Gastroesophageal sphincter (tissue), 4 donors: ENCODE data around the gene GOLPH3. TPM values are rescaled to one million over a fixed set of nuclear protein-coding genes. Genes with fewer than 3 reads are reported as not detected.

ENCODE experiments used
- ATAC-seq: fragments of 150-250 bp; one replicate; pipeline ENCODE4 v1.9.1; 2016; ENCODE audit warnings: mild to moderate bottlenecking, moderate library complexity
- H3K27ac ChIP-seq, 4 donors: fragments of 200-600 bp; sonication (generic) in 3 of 4; 1 replicate in 3 of 4; 2 replicates in 1 of 4; pipeline ENCODE4 v1.5.1; 2016 to 2019
- H3K27me3 ChIP-seq: fragments of 200-600 bp; sonication (generic); one replicate; pipeline ENCODE4 v1.5.1; 2019
- H3K36me3 ChIP-seq, 2 donors: fragments of 200-600 bp; sonication (generic); one replicate each; pipeline ENCODE4 v1.5.1; 2019; ENCODE audit warnings: control low read depth in 1 of 2
- H3K4me1 ChIP-seq, 3 donors: fragments of 200-600 bp; sonication (generic); 1 replicate in 2 of 3; 2 replicates in 1 of 3; pipeline ENCODE4 v1.5.1; 2016 to 2019; ENCODE audit warnings: control low read depth in 2 of 3
- H3K4me3 ChIP-seq, 2 donors: fragments of 200-600 bp; sonication (generic); one replicate each; pipeline ENCODE4 v1.5.1; 2019; ENCODE audit warnings: mild to moderate bottlenecking in 1 of 2, moderate library complexity in 1 of 2
- H3K9me3 ChIP-seq, 3 donors: fragments of 200-600 bp; sonication (generic); one replicate each; pipeline ENCODE4 v1.5.1; 2017 to 2019; ENCODE audit warnings: control low read depth in 2 of 3
- EP300 ChIP-seq: sonication (generic); formaldehyde crosslinking; IDR thresholded peaks from one replicate; pipeline ENCODE4 v1.6.1; 2017; ENCODE audit warnings: antibody characterized with exemption, mild to moderate bottlenecking
- POLR2A ChIP-seq, 2 donors: fragments of 450-650 bp; IDR thresholded peaks; one replicate each; pipeline ENCODE4 v1.6.1; 2017; ENCODE audit warnings: antibody characterized with exemption in 2 of 2, mild to moderate bottlenecking in 2 of 2, moderate library complexity in 1 of 2
- POLR2AphosphoS5 ChIP-seq: sonication (generic); formaldehyde crosslinking; IDR thresholded peaks from one replicate; pipeline ENCODE4 v1.6.1; 2017; ENCODE audit warnings: antibody characterized with exemption
- WGBS, 2 donors: methylation state at CpG; one replicate each; pipeline ENCODE4 v1.1.5; 2018; ENCODE audit warnings: low coverage in 1 of 2; 5-methylcytosine and 5-hydroxymethylcytosine counted together
- total RNA-seq, 4 donors: library from RNA; depleted of rRNA; stranded (reverse); fragments of >200 nt; gene quantifications; one replicate each; pipeline ENCODE4 v1.1.0, GENCODE V29; 2016
- TF ChIP-seq, protein P1 (sequence below), 4 experiments: fragments of 200-600 bp in 2 of 4; fragments of 450-650 bp in 2 of 4; sonication (generic) in 1 of 4; IDR thresholded peaks; one replicate each; pipeline ENCODE4 v1.5.1; 2017 to 2019; ENCODE audit warnings: antibody characterized with exemption in 4 of 4, mild to moderate bottlenecking in 2 of 4, moderate library complexity in 2 of 4

The GOLPH3 gene
- total RNA-seq, 4 donors from 2014 or later, result 144 to 277 (median 203) TPM

DNA sequence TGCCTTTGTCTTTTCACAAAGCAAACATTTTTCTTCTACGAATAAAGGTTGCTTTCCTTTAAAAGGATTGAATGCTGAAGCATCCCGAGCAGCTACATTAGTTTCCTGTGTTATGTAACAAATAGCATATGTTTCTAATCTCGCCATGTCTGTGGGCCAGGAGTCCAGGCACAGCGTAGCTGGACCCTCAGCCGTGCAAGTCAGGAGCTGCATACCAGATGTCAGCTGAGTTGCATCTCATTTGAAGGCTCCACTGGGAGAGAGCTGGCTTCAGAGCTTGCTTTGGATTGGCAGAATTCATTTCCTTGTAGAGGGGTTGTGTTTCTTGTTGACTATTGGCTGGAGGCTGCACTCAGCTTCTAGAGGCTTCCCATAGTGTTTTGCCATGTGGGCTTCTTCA is 16.0 kb upstream of the GOLPH3 start:
- Histone ChIP-seq H3K27ac (peak overlapping the region in 1 of 4 donors; percentile 22), H3K36me3 (no peaks in the 10 kb centered on the region), H3K27me3 (no peaks in the 10 kb centered on the region), H3K9me3 (no peaks in the 10 kb centered on the region), H3K4me1 (peaks cover 0 to 17% (median 0%) of the 10 kb centered on the region in 3 donors), H3K4me3 (no peak overlapping the region)
- no peak for TF ChIP-seq EP300
- no peak for TF ChIP-seq POLR2A (IDR thresholded peaks at IDR 0.05)
- no peak for TF ChIP-seq POLR2AphosphoS5
- TF ChIP-seq, protein P1, sequence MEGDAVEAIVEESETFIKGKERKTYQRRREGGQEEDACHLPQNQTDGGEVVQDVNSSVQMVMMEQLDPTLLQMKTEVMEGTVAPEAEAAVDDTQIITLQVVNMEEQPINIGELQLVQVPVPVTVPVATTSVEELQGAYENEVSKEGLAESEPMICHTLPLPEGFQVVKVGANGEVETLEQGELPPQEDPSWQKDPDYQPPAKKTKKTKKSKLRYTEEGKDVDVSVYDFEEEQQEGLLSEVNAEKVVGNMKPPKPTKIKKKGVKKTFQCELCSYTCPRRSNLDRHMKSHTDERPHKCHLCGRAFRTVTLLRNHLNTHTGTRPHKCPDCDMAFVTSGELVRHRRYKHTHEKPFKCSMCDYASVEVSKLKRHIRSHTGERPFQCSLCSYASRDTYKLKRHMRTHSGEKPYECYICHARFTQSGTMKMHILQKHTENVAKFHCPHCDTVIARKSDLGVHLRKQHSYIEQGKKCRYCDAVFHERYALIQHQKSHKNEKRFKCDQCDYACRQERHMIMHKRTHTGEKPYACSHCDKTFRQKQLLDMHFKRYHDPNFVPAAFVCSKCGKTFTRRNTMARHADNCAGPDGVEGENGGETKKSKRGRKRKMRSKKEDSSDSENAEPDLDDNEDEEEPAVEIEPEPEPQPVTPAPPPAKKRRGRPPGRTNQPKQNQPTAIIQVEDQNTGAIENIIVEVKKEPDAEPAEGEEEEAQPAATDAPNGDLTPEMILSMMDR (IDR thresholded peaks at IDR 0.05), result no peak
- peak; percentile 88 for ATAC-seq
- 64 to 67% methylated on average over 3 to 4 of the region's 5 CpGs for WGBS, 2 donors

DNA sequence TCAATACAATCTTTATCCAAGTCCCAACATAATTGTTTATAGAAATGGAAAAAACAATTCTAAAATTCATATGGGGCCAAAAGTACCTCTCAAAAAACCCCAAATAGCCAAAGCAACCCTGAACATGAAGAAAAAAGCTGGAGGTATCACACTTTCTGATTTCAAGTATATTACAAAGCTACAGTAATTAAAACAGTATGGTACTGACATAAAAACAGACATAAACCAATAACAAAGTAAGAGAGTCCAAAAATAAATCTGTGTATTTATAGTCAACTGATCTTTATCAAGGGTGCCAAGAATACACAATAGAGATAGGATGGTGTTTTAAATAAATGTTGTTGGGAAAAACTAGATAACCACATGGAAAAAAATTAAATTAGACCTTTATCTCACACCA is 13.6 kb upstream of the GOLPH3 start:
- Histone ChIP-seq H3K27ac (no peak overlapping the region), H3K27me3 (no peaks in the 10 kb centered on the region), H3K36me3 (no peaks in the 10 kb centered on the region), H3K4me3 (no peak overlapping the region), H3K4me1 (peaks cover 0 to under 1% (median 0%) of the 10 kb centered on the region in 3 donors), H3K9me3 (no peaks in the 10 kb centered on the region)
- no peak for ATAC-seq
- TF ChIP-seq POLR2A (IDR thresholded peaks at IDR 0.05), result no peak
- TF ChIP-seq, protein P1 (IDR thresholded peaks at IDR 0.05), result no peak
- TF ChIP-seq EP300, result no peak
- no peak for TF ChIP-seq POLR2AphosphoS5

DNA sequence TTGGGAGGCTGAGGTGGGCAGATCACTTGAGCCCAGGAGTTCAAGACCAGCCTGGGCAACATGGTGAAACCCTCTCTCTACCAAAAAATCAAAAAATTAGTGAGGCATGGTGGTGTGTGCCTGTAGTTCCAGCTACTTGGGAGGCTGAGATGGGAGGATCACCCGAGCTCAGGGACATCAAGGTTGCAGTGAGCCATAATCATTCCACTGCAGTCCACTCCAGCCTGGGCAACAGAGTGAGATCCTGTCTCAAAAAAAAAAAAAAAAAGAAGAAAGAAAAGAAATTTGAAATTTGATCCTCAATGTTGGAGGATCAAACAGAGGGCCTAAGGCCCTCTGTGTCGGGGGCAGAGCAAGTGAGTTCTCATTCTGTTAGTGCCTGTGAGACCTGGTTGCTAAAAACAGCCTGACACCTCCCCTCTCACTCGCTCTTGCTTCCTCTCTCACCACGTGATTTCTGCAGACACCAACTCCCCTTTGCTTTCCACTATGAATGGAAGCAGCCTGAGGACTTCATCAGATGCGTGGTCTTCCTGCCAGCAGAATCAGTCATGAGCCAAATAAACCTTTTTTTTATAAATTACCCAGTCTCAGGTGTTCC is 8.4 kb upstream of the GOLPH3 start:
- ATAC-seq, result no peak
- TF ChIP-seq POLR2AphosphoS5, result no peak
- no peak for TF ChIP-seq POLR2A (IDR thresholded peaks at IDR 0.05)
- TF ChIP-seq, protein P1 (IDR thresholded peaks at IDR 0.05), result no peak
- no peak for TF ChIP-seq EP300
- H3K36me3 ChIP-seq, result no peaks in the 10 kb centered on the region
- no peaks in the 10 kb centered on the region for H3K27me3 ChIP-seq
- H3K27ac ChIP-seq, result no peak overlapping the region
- WGBS, 2 donors, result 83 to 87% methylated on average over 3 to 4 of the region's 5 CpGs
- H3K4me3 ChIP-seq, result no peak overlapping the region
- no peaks in the 10 kb centered on the region for H3K4me1 ChIP-seq
- H3K9me3 ChIP-seq, result no peaks in the 10 kb centered on the region

DNA sequence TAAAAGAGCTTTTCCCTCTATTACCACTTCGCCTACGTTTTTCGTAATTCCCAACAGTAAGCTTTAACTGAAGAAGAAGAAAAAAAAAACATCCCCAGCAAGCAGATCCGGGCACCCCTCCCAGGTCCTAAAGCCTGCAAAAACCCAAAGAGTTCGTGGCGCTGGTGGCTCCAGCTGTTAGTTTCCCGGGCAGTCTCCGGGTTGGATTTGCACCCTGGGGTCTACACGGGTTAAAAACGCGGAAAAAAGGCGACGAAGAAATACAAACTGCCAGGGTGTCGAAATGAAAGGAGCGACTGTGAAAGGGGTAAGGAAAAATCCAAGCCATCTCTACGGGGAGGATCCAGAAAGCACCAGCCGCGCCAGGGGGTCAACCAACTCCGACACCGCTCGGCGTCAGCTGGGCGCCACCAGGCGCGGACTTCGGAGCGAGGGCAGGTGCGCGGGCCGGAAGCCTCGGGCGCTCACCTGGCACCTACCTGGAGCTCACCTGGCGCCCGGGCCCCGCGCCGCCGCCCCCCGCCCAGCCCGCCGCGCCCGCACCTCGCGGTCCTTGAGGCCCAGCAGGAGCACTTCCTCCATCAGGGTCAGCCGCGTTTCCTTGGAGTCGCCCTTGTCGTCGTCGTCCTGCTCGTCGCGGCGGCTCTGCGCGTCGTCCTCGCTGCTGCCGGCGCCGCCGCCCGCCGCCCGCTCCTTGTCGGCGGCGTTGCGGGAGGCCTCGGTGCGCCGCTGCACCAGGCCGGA is 680 bp downstream of the GOLPH3 start:
- no peak for TF ChIP-seq POLR2A (IDR thresholded peaks at IDR 0.05)
- TF ChIP-seq, protein P1 (IDR thresholded peaks at IDR 0.05), result no peak
- TF ChIP-seq POLR2AphosphoS5, result peak; percentile 37
- no peak for TF ChIP-seq EP300
- H3K27me3 ChIP-seq, result no peaks in the 10 kb centered on the region
- H3K36me3 ChIP-seq, result peaks cover 0 to 26% of the 10 kb centered on the region in 2 donors
- WGBS, 2 donors, result 0% methylated on average over 5 to 14 of the region's 74 CpGs
- peaks cover 0 to 48% (median 14%) of the 10 kb centered on the region in 3 donors for H3K4me1 ChIP-seq
- H3K9me3 ChIP-seq, result no peaks in the 10 kb centered on the region
- peak overlapping the region; percentile 97 to 100 (median 100) for H3K27ac ChIP-seq
- peak overlapping the region; percentile 79 to 99 for H3K4me3 ChIP-seq
- peak; percentile 31 for ATAC-seq

DNA sequence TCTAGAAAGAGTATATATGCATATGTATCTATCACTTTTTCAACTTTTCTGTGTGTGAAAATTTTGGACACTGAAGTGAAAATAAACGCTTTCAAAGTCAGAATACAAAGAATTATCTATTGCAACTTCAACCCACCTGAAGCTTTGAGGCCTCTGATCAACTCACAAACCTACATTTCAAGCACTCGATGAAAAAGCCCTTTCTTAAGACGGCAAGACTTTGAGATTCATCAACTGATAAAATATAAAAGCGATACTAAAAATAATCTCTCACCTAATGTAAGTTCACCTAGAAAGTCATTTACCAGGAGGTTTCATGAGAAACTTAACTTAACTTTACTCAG is 1.2 kb downstream of the GOLPH3 start:
- Histone ChIP-seq H3K4me3 (peak overlapping the region; percentile 79 to 99), H3K36me3 (peaks cover 0 to 26% of the 10 kb centered on the region in 2 donors), H3K27me3 (no peaks in the 10 kb centered on the region), H3K9me3 (no peaks in the 10 kb centered on the region), H3K4me1 (peaks cover 3 to 54% (median 14%) of the 10 kb centered on the region in 3 donors), H3K27ac (peak overlapping the region; percentile 97 to 100 (median 100))
- ATAC-seq, result no peak
- TF ChIP-seq POLR2AphosphoS5 (no peak), EP300 (no peak), POLR2A (IDR thresholded peaks at IDR 0.05) (no peak)
- TF ChIP-seq, protein P1 (IDR thresholded peaks at IDR 0.05), result no peak
- WGBS, 2 donors, result 0 to 4% methylated on average over 4 of the region's 4 CpGs
